Neural progenitor cell (in vitro differentiated cells): ENCODE results near the gene LHB. TPM values are rescaled to one million over a fixed set of nuclear protein-coding genes. Genes with fewer than 3 reads are reported as not detected.

ENCODE experiments used
- DNase-seq: peaks from one replicate; pipeline ENCODE4 v3.0.0-alpha.2; 2016; ENCODE audit warnings: low spot score
- H2AFZ ChIP-seq: fragments of 200-600 bp; sonication (generic); replicated peaks from 2 replicates; pipeline ENCODE4 v1.6.1; 2016; ENCODE audit warnings: antibody characterized with exemption
- H3F3A ChIP-seq: fragments of 200-600 bp; sonication (generic); 2 replicates; pipeline ENCODE4 v1.6.1; 2016; ENCODE audit warnings: antibody characterized with exemption, low read depth
- H3K27ac ChIP-seq: fragments of 200-600 bp; sonication (generic); 2 replicates; pipeline ENCODE4 v1.5.1; 2016; ENCODE audit warnings: mild to moderate bottlenecking
- H3K27me3 ChIP-seq: fragments of 200-600 bp; sonication (generic); 2 replicates; pipeline ENCODE4 v1.6.1; 2016; ENCODE audit warnings: mild to moderate bottlenecking, moderate library complexity
- H3K36me3 ChIP-seq: fragments of 200-600 bp; sonication (generic); 2 replicates; pipeline ENCODE4 v1.5.1; 2016
- H3K4me1 ChIP-seq: fragments of 200-600 bp; sonication (generic); 2 replicates; pipeline ENCODE4 v1.6.1; 2016; ENCODE audit warnings: mixed run types
- H3K4me2 ChIP-seq: fragments of 200-600 bp; sonication (generic); 2 replicates; pipeline ENCODE4 v1.6.1; 2016
- H3K4me3 ChIP-seq: fragments of 200-600 bp; sonication (generic); 2 replicates; pipeline ENCODE4 v1.5.1; 2016
- H3K79me2 ChIP-seq: fragments of 200-600 bp; sonication (generic); 2 replicates; pipeline ENCODE4 v1.6.1; 2016; ENCODE audit warnings: low read depth
- H3K9ac ChIP-seq: fragments of 200-600 bp; sonication (generic); 2 replicates; pipeline ENCODE4 v1.6.1; 2016
- H3K9me3 ChIP-seq: fragments of 200-600 bp; sonication (generic); 2 replicates; pipeline ENCODE4 v1.5.1; 2016; ENCODE audit warnings: low read depth
- H4K20me1 ChIP-seq: fragments of 200-600 bp; sonication (generic); 2 replicates; pipeline ENCODE4 v1.6.1; 2016; ENCODE audit warnings: low read depth
- H3K27ac Mint-ChIP-seq: 3 replicates; pipeline ENCODE4 v1.8.0; 2021; ENCODE audit warnings: mixed read lengths
- H3K27me3 Mint-ChIP-seq: 2 replicates; pipeline ENCODE4 v1.8.0; 2022; ENCODE audit warnings: low read depth, mild to moderate bottlenecking, inconsistent platforms, moderate library complexity, mixed read lengths; ENCODE audit not compliant: insufficient read depth
- H3K36me3 Mint-ChIP-seq: 3 replicates; pipeline ENCODE4 v1.8.0; 2021; ENCODE audit warnings: mixed read lengths
- H3K4me1 Mint-ChIP-seq: 3 replicates; pipeline ENCODE4 v1.8.0; 2021; ENCODE audit warnings: mixed read lengths
- H3K4me3 Mint-ChIP-seq: 3 replicates; pipeline ENCODE4 v1.8.0; 2021; ENCODE audit warnings: mild to moderate bottlenecking, moderate library complexity, mixed read lengths
- H3K9me3 Mint-ChIP-seq: 3 replicates; pipeline ENCODE4 v1.8.0; 2020; ENCODE audit warnings: mixed read lengths
- EZH2 ChIP-seq: fragments of 200-600 bp; sonication (generic); IDR thresholded peaks from 2 replicates; pipeline ENCODE4 v1.6.1; 2017; ENCODE audit warnings: antibody characterized with exemption, mild to moderate bottlenecking, moderate library complexity
- EZH2phosphoT487 ChIP-seq: fragments of 200-600 bp; sonication (generic); IDR thresholded peaks from 2 replicates; pipeline ENCODE4 v1.6.1; 2017; ENCODE audit warnings: antibody characterized with exemption
- total RNA-seq: library from RNA; depleted of rRNA; stranded (reverse); fragments of >200 nt; gene quantifications from 2 replicates; pipeline ENCODE4 v1.2.3, GENCODE V29; 2015; ENCODE audit warnings: low replicate concordance
- TF ChIP-seq, protein P1 (sequence below): fragments of 200-600 bp; sonication (generic); IDR thresholded peaks from 2 replicates; pipeline ENCODE4 v1.5.1; 2017; ENCODE audit warnings: antibody characterized with exemption, mild to moderate bottlenecking

LHB gene
- total RNA-seq, 1 donor from 2014 or later, result not detected

DNA sequence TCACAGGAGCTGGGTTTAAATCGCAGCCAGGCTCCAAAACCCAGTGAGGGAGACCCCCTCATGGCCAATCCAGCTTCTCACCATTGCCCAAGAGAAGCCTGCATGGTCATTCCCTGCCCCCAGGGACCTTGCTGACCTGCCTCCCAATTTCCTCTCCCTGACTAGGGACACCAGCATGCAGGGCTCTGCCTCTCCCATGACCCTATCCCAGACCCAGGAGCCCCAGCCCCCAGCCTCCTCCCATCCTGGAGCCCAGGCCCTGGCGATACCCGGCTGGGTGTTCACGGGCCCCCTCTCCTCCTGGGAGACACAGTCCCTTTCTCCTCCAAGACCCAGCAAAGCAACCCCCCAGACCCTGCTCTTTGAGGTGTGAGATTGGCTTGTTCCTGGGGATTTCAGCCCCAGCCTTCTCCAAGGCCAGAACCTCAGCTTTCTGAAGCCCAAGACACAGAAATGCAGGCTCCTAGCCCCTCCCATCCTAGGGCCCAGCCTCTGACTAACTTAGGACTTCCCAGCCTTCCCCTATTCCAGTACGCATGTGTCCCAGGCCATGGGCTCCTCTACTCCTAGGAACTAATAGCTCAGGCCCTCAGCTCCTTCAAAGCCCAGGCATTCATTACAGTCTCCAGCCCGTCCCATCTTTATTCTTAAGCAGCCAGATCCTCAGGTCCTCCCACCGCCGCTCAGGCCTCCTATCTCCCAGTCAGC is 24.9 kb downstream of the LHB start:
- peaks cover 20% of the 10 kb centered on the region for H4K20me1 ChIP-seq
- H3K36me3 ChIP-seq, result no peaks in the 10 kb centered on the region
- H3K9me3 Mint-ChIP-seq, result no peaks in the 10 kb centered on the region
- H3F3A ChIP-seq, result peaks cover 17% of the 10 kb centered on the region
- no peaks in the 10 kb centered on the region for H3K27me3 ChIP-seq
- peaks cover 15% of the 10 kb centered on the region for H3K36me3 Mint-ChIP-seq
- H3K27ac Mint-ChIP-seq, result peak overlapping the region; percentile 88
- peak overlapping the region; percentile 100 for H3K4me3 Mint-ChIP-seq
- peak; percentile 69 for DNase-seq
- H3K4me2 ChIP-seq, result peak overlapping the region; percentile 92
- no peak overlapping the region for H2AFZ ChIP-seq
- H3K4me1 Mint-ChIP-seq, result peaks cover 28% of the 10 kb centered on the region
- peak overlapping the region; percentile 91 for H3K4me3 ChIP-seq
- peaks cover 4% of the 10 kb centered on the region for H3K27me3 Mint-ChIP-seq
- peaks cover 62% of the 10 kb centered on the region for H3K79me2 ChIP-seq
- H3K9ac ChIP-seq, result peak overlapping the region; percentile 71
- peaks cover 16% of the 10 kb centered on the region for H3K4me1 ChIP-seq
- H3K9me3 ChIP-seq, result no peaks in the 10 kb centered on the region
- no peak for TF ChIP-seq EZH2
- TF ChIP-seq EZH2phosphoT487, result no peak
- TF ChIP-seq, protein P1, sequence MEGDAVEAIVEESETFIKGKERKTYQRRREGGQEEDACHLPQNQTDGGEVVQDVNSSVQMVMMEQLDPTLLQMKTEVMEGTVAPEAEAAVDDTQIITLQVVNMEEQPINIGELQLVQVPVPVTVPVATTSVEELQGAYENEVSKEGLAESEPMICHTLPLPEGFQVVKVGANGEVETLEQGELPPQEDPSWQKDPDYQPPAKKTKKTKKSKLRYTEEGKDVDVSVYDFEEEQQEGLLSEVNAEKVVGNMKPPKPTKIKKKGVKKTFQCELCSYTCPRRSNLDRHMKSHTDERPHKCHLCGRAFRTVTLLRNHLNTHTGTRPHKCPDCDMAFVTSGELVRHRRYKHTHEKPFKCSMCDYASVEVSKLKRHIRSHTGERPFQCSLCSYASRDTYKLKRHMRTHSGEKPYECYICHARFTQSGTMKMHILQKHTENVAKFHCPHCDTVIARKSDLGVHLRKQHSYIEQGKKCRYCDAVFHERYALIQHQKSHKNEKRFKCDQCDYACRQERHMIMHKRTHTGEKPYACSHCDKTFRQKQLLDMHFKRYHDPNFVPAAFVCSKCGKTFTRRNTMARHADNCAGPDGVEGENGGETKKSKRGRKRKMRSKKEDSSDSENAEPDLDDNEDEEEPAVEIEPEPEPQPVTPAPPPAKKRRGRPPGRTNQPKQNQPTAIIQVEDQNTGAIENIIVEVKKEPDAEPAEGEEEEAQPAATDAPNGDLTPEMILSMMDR, result no peak
- H3K27ac ChIP-seq, result peak overlapping the region; percentile 54

DNA sequence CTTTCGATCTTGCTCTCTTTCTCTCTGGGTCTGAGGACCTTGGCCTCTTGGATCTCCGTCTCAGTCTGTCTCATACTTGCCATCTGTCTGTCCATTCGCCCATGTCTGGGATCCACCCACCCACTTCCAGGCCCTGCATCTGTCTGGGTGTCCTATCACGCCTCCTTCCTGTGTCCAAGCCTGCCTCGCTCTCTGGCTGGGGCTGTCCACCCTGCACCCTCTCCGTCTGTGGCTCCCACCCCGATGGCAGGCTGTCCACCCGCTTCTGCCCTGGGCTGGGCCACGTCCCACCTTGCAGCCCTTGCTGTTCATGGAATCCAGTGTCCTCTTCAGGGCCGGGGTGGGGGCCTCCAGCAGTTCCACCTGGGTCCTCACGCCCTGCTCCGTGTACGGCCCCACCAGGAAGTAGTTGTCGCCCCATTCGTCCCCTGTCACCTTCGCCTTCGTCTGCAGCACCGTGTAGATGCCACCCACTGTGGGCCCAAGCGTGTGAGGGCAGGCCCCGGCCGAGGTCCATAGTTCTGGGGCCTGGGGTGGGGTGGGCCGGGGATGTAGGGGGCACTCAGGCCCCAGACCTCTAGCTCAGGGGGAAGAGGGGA is 25.8 kb downstream of the LHB start:
- no peak overlapping the region for H3K4me3 Mint-ChIP-seq

DNA sequence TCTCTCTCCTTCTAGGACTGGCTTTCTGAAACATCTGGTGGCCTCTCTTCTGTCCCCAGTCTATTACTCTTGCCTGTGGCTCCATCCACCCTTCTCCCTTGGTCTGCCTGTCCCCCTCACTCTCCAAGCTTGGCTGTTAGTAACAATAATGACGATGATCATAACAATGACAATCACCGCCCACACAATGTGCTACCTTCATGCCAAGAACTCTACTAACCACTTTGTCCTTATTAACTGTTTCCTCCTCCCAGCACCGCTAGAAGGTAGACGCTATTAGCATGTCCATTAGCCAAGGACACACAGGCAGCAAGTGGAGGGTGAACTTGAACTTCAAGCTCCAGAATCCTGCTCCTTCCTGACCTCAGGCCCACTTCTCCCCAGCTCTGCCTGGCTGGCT is 26.5 kb downstream of the LHB start:
- no peak for DNase-seq
- Histone ChIP-seq H3K79me2 (peaks cover 46% of the 10 kb centered on the region), H2AFZ (no peak overlapping the region), H3K27ac (no peak overlapping the region), H4K20me1 (peaks cover 18% of the 10 kb centered on the region), H3F3A (peaks cover 17% of the 10 kb centered on the region), H3K9ac (no peak overlapping the region), H3K36me3 (no peaks in the 10 kb centered on the region), H3K27me3 (no peaks in the 10 kb centered on the region), H3K4me1 (peaks cover 16% of the 10 kb centered on the region), H3K4me2 (no peak overlapping the region), H3K4me3 (no peak overlapping the region), H3K9me3 (no peaks in the 10 kb centered on the region)
- H3K36me3 Mint-ChIP-seq, result peaks cover 15% of the 10 kb centered on the region
- peak overlapping the region; percentile 2 for H3K4me3 Mint-ChIP-seq
- no peak overlapping the region for H3K27ac Mint-ChIP-seq
- TF ChIP-seq, protein P1, result no peak
- no peak for TF ChIP-seq EZH2
- no peak for TF ChIP-seq EZH2phosphoT487
- H3K9me3 Mint-ChIP-seq, result no peaks in the 10 kb centered on the region
- peaks cover 28% of the 10 kb centered on the region for H3K4me1 Mint-ChIP-seq
- H3K27me3 Mint-ChIP-seq, result peaks cover 4% of the 10 kb centered on the region

More for the DNA sequence above, 25.8 kb downstream of the LHB start:
- Histone ChIP-seq H3K79me2 (peaks cover 53% of the 10 kb centered on the region), H3K4me3 (peak overlapping the region; percentile 91), H3K27me3 (no peaks in the 10 kb centered on the region), H3K9ac (peak overlapping the region; percentile 71), H2AFZ (no peak overlapping the region), H3K4me2 (peak overlapping the region; percentile 92), H3K27ac (no peak overlapping the region), H3K4me1 (peaks cover 16% of the 10 kb centered on the region), H4K20me1 (peaks cover 20% of the 10 kb centered on the region), H3K9me3 (no peaks in the 10 kb centered on the region), H3K36me3 (no peaks in the 10 kb centered on the region), H3F3A (peaks cover 17% of the 10 kb centered on the region)
- no peak for DNase-seq
- Mint-ChIP-seq H3K9me3 (no peaks in the 10 kb centered on the region), H3K36me3 (peaks cover 15% of the 10 kb centered on the region), H3K4me1 (peaks cover 28% of the 10 kb centered on the region), H3K27ac (peak overlapping the region; percentile 7), H3K27me3 (peaks cover 4% of the 10 kb centered on the region)
- no peak for TF ChIP-seq EZH2
- TF ChIP-seq, protein P1, result no peak
